ENCODE results near the gene STXBP1. TPM values are rescaled to one million over a fixed set of nuclear protein-coding genes. Genes with fewer than 3 reads are reported as not detected.

The STXBP1 gene
- total and polyA plus RNA-seq, 2 of the 13 experiments (the other 11 are each of a cell fraction or from before 2014, with no cell fraction given), result 2.9 TPM

DNA sequence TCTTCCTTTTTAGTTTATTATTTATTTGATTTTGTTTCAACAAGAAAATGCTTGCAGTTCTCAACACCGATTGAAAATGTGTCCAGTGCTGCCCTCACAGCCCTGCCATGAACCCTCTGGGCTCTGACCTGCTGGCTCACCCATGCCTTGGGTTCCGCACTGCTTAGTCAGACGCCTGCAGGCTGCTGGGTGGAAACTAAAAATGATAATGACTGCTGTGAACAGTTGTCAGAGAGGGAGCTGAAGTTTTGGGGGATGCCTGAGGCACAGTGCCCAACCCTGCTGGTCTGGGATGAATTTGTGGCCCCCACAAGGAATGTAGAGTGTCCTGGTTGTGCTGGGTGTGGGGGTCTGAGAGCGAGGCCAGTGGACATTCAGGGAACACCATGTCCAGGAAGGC lies 72.5 kb downstream of the STXBP1 start:
- H3K4me3 ChIP-seq (replicated peaks in 1 of 3; ENCODE audit: insufficient read depth in 1 of 3, low read depth in 2 of 3, low read length in 3 of 3), result no peak overlapping the region
- TF ChIP-seq ZSCAN21 (CRISPR knock-in tag; IDR thresholded peaks at IDR 0.05; ENCODE audit: borderline replicate concordance), result no peak
- TF ChIP-seq ZNF263 (CRISPR knock-in tag; IDR thresholded peaks at IDR 0.05), result no peak
- TF ChIP-seq ZNF350 (CRISPR knock-in tag; IDR thresholded peaks at IDR 0.05; ENCODE audit: borderline replicate concordance, low read depth), result no peak
- TF ChIP-seq ZNF678 (CRISPR knock-in tag; IDR thresholded peaks at IDR 0.05), result no peak
- TF ChIP-seq YEATS2 (CRISPR knock-in tag; IDR thresholded peaks at IDR 0.05; ENCODE audit: borderline replicate concordance), result no peak
- TF ChIP-seq REL (CRISPR knock-in tag; conservative IDR thresholded peaks at IDR 0.05), result no peak
- no peak for TF ChIP-seq ZFP37 (CRISPR knock-in tag; IDR thresholded peaks at IDR 0.05; ENCODE audit: borderline replicate concordance)
- no peak for TF ChIP-seq CBFB (CRISPR knock-in tag; IDR thresholded peaks at IDR 0.05)
- no peak for TF ChIP-seq RORA (CRISPR knock-in tag; IDR thresholded peaks at IDR 0.05)
- no peak overlapping the region for H3K9ac ChIP-seq (ENCODE audit: insufficient read depth, low read depth, low read length)
- no peak for DNase-seq (ENCODE audit: low spot score)
- H3K36me3 ChIP-seq (replicated peaks in 1 of 2; ENCODE audit: control insufficient read depth in 1 of 2, insufficient read depth in 2 of 2, low read length in 2 of 2), result no peaks in the 10 kb centered on the region
- H3K9me3 ChIP-seq (ENCODE audit: low read length), result no peaks in the 10 kb centered on the region
- H4K20me1 ChIP-seq (ENCODE audit: insufficient read depth, low read length), result no peaks in the 10 kb centered on the region
- in situ Hi-C loops (cut with HindIII; ENCODE audit: extremely low pct_ligation_motif_present, low pct_unique_long_range_greater_than_20kb), result no loop called here
- no peaks in the 10 kb centered on the region for H3K27me3 ChIP-seq (ENCODE audit: control insufficient read depth in 1 of 2, insufficient read depth in 2 of 2, low read length in 2 of 2)
- POLR2A ChIA-PET, result no interaction called here
- no peak overlapping the region for H2AFZ ChIP-seq (ENCODE audit: low read length)
- CTCF ChIA-PET (ENCODE audit: low intra/inter-chr PET ratio, low total read pairs), result no interaction called here
- peaks cover 15% of the 10 kb centered on the region for H3K4me1 ChIP-seq (ENCODE audit: insufficient read depth, low read length)
- FAIRE-seq, result no peak
- intact Hi-C loops (cut with micrococcal nuclease; ENCODE audit: unreplicated experiment), result no loop called here
- H3K27ac ChIP-seq (ENCODE audit: extremely low read length, insufficient read depth, low read length), result no peak overlapping the region
- WGBS (ENCODE audit: low lambda C conversion rate), result 82% methylated on average over 4 of the region's 4 CpGs
- BruUV-seq (replicated peaks), result no TSS peak
- no peak overlapping the region for H3K4me2 ChIP-seq (ENCODE audit: low read depth, low read length)
- H3K79me2 ChIP-seq (ENCODE audit: insufficient read depth, low read length), result no peaks in the 10 kb centered on the region
- no peak for ATAC-seq

Data from HepG2 (cell line).